Measurements from ENCODE around the gene EHF. TPM values are rescaled to one million over a fixed set of nuclear protein-coding genes. Genes with fewer than 3 reads are reported as not detected.

The EHF gene
- 14.7 TPM for polyA plus RNA-seq
- long read RNA-seq, donor 1: 0 reads
- long read RNA-seq, donor 2, partial matches to known transcripts: 0 of 1 reads
- long read RNA-seq, donor 2, other reads (novel, unspliced or antisense): 0 of 1 reads
- long read RNA-seq, donor 3: 0 reads
- long read RNA-seq, donor 4: 0 reads
- long read RNA-seq, donor 5, partial matches to known transcripts: 0 of 4 reads
- long read RNA-seq, donor 5, other reads (novel, unspliced or antisense): 0 of 4 reads
- long read RNA-seq, donor 6: 0 reads
- long read RNA-seq, donor 7, partial matches to known transcripts: 0 of 9 reads
- long read RNA-seq, donor 7, other reads (novel, unspliced or antisense): 0 of 9 reads
- long read RNA-seq, donor 8, partial matches to known transcripts: 5 of 7 reads
- long read RNA-seq, donor 8, other reads (novel, unspliced or antisense): 0 of 7 reads
- long read RNA-seq, donor 9: 0 reads
- long read RNA-seq, donor 10, partial matches to known transcripts: 0 of 1 reads
- long read RNA-seq, donor 10, other reads (novel, unspliced or antisense): 0 of 1 reads
- long read RNA-seq, donor 11: 0 reads

GRCh38 chr11:34620820-34621792 lies at the start of gene EHF:
Gene EHF, plus strand, starts transcription at chr11:34621093. Its CDS starts 21,538 bp downstream, at chr11:34642631.
- peak in 1 of 2 donors; percentile 70 for DNase-seq
- no peak within 1 kb of the TSS for H3K4me3 ChIP-seq (ENCODE audit: low read length)
- no peaks in the 10 kb centered on the region for H3K36me3 ChIP-seq (ENCODE audit: control insufficient read depth, insufficient read depth, low read length)
- H3K27ac ChIP-seq (ENCODE audit: low read length): no peak within 1 kb of the TSS
- no peaks in the 10 kb centered on the region for H3K9me3 ChIP-seq (ENCODE audit: control insufficient read depth, low read depth, low read length)
- peaks cover 11% of the 10 kb centered on the region for H3K4me1 ChIP-seq (ENCODE audit: control insufficient read depth, insufficient read depth, low read length)
- no peaks in the 10 kb centered on the region for H3K27me3 ChIP-seq (ENCODE audit: control insufficient read depth, insufficient read depth, low read length)
- 27% methylated on average over 2 of the region's 7 CpGs for whole genome bisulfite sequencing (ENCODE audit: insufficient coverage, low lambda C conversion rate)

- no peak overlapping the region for H3K4me3 ChIP-seq (ENCODE audit: low read length)
- no peaks in the 10 kb centered on the region for H3K36me3 ChIP-seq (ENCODE audit: control insufficient read depth, insufficient read depth, low read length)
- no peaks in the 10 kb centered on the region for H3K4me1 ChIP-seq (ENCODE audit: control insufficient read depth, insufficient read depth, low read length)
- DNase-seq: no peak
- H3K27ac ChIP-seq (ENCODE audit: low read length): no peak overlapping the region
- no peaks in the 10 kb centered on the region for H3K9me3 ChIP-seq (ENCODE audit: control insufficient read depth, low read depth, low read length)
- WGBS (ENCODE audit: insufficient coverage, low lambda C conversion rate): no CpG with 5 or more reads among the region's 7 CpGs
- H3K27me3 ChIP-seq (ENCODE audit: control insufficient read depth, insufficient read depth, low read length): peaks cover 2% of the 10 kb centered on the region
Observed at GRCh38 chr11:34573537-34573936, 47.4 kb upstream of the EHF start.

- H3K27me3 ChIP-seq (ENCODE audit: control insufficient read depth, insufficient read depth, low read length): peaks cover 2% of the 10 kb centered on the region
- WGBS (ENCODE audit: insufficient coverage, low lambda C conversion rate): 71% methylated on average over 1 of the region's 4 CpGs
- no peaks in the 10 kb centered on the region for H3K9me3 ChIP-seq (ENCODE audit: control insufficient read depth, low read depth, low read length)
- no peak overlapping the region for H3K4me3 ChIP-seq (ENCODE audit: low read length)
- H3K36me3 ChIP-seq (ENCODE audit: control insufficient read depth, insufficient read depth, low read length): no peaks in the 10 kb centered on the region
- no peak for DNase-seq
- no peaks in the 10 kb centered on the region for H3K4me1 ChIP-seq (ENCODE audit: control insufficient read depth, insufficient read depth, low read length)
- H3K27ac ChIP-seq (ENCODE audit: low read length): no peak overlapping the region
Observed at GRCh38 chr11:34575261-34575660, 45.6 kb upstream of the EHF start.

- no peaks in the 10 kb centered on the region for H3K36me3 ChIP-seq (ENCODE audit: control insufficient read depth, insufficient read depth, low read length)
- no peak for DNase-seq
- WGBS (ENCODE audit: insufficient coverage, low lambda C conversion rate): no CpG with 5 or more reads among the region's 2 CpGs
- no peaks in the 10 kb centered on the region for H3K4me1 ChIP-seq (ENCODE audit: control insufficient read depth, insufficient read depth, low read length)
- no peak overlapping the region for H3K27ac ChIP-seq (ENCODE audit: low read length)
- H3K27me3 ChIP-seq (ENCODE audit: control insufficient read depth, insufficient read depth, low read length): peaks cover 2% of the 10 kb centered on the region
- no peaks in the 10 kb centered on the region for H3K9me3 ChIP-seq (ENCODE audit: control insufficient read depth, low read depth, low read length)
- no peak overlapping the region for H3K4me3 ChIP-seq (ENCODE audit: low read length)
Observed at GRCh38 chr11:34575671-34576070, 45.2 kb upstream of the EHF start.

GRCh38 chr11:34576331-34576730 lies 44.6 kb upstream of the EHF start:
- Histone ChIP-seq H3K9me3 (ENCODE audit: control insufficient read depth, low read depth, low read length) (no peaks in the 10 kb centered on the region), H3K36me3 (ENCODE audit: control insufficient read depth, insufficient read depth, low read length) (no peaks in the 10 kb centered on the region), H3K27me3 (ENCODE audit: control insufficient read depth, insufficient read depth, low read length) (peaks cover 2% of the 10 kb centered on the region), H3K4me1 (ENCODE audit: control insufficient read depth, insufficient read depth, low read length) (no peaks in the 10 kb centered on the region), H3K27ac (ENCODE audit: low read length) (no peak overlapping the region), H3K4me3 (ENCODE audit: low read length) (no peak overlapping the region)
- WGBS (ENCODE audit: insufficient coverage, low lambda C conversion rate): 83% methylated on average over 3 of the region's 3 CpGs
- DNase-seq: no peak

GRCh38 chr11:34583818-34584217 lies 37.1 kb upstream of the EHF start:
- H3K27me3 ChIP-seq (ENCODE audit: control insufficient read depth, insufficient read depth, low read length): no peaks in the 10 kb centered on the region
- no peaks in the 10 kb centered on the region for H3K9me3 ChIP-seq (ENCODE audit: control insufficient read depth, low read depth, low read length)
- H3K36me3 ChIP-seq (ENCODE audit: control insufficient read depth, insufficient read depth, low read length): no peaks in the 10 kb centered on the region
- peaks cover 25% of the 10 kb centered on the region for H3K4me1 ChIP-seq (ENCODE audit: control insufficient read depth, insufficient read depth, low read length)
- peak in 1 of 2 donors; percentile 6 for DNase-seq
- no peak overlapping the region for H3K4me3 ChIP-seq (ENCODE audit: low read length)
- no CpG with 5 or more reads among the region's 4 CpGs for WGBS (ENCODE audit: insufficient coverage, low lambda C conversion rate)
- no peak overlapping the region for H3K27ac ChIP-seq (ENCODE audit: low read length)

GRCh38 chr11:34585304-34585734 lies 35.6 kb upstream of the EHF start:
- peak; percentile 33 to 40 for DNase-seq
- 80% methylated on average over 1 of the region's 2 CpGs for WGBS (ENCODE audit: insufficient coverage, low lambda C conversion rate)
- no peaks in the 10 kb centered on the region for H3K9me3 ChIP-seq (ENCODE audit: control insufficient read depth, low read depth, low read length)
- H3K36me3 ChIP-seq (ENCODE audit: control insufficient read depth, insufficient read depth, low read length): no peaks in the 10 kb centered on the region
- H3K27ac ChIP-seq (ENCODE audit: low read length): peak overlapping the region; percentile 82
- H3K27me3 ChIP-seq (ENCODE audit: control insufficient read depth, insufficient read depth, low read length): no peaks in the 10 kb centered on the region
- H3K4me3 ChIP-seq (ENCODE audit: low read length): no peak overlapping the region
- peaks cover 25% of the 10 kb centered on the region for H3K4me1 ChIP-seq (ENCODE audit: control insufficient read depth, insufficient read depth, low read length)

GRCh38 chr11:34585735-34586487 lies 35.0 kb upstream of the EHF start:
- peak; percentile 45 to 72 for DNase-seq
- H3K27ac ChIP-seq (ENCODE audit: low read length): peak overlapping the region; percentile 82
- no peaks in the 10 kb centered on the region for H3K27me3 ChIP-seq (ENCODE audit: control insufficient read depth, insufficient read depth, low read length)
- H3K4me3 ChIP-seq (ENCODE audit: low read length): no peak overlapping the region
- H3K4me1 ChIP-seq (ENCODE audit: control insufficient read depth, insufficient read depth, low read length): peaks cover 25% of the 10 kb centered on the region
- WGBS (ENCODE audit: insufficient coverage, low lambda C conversion rate): no CpG with 5 or more reads among the region's 4 CpGs
- no peaks in the 10 kb centered on the region for H3K9me3 ChIP-seq (ENCODE audit: control insufficient read depth, low read depth, low read length)
- H3K36me3 ChIP-seq (ENCODE audit: control insufficient read depth, insufficient read depth, low read length): no peaks in the 10 kb centered on the region

GRCh38 chr11:34586488-34587281 lies 34.2 kb upstream of the EHF start:
- Histone ChIP-seq H3K9me3 (ENCODE audit: control insufficient read depth, low read depth, low read length) (no peaks in the 10 kb centered on the region), H3K27ac (ENCODE audit: low read length) (no peak overlapping the region)

More at GRCh38 chr11:34586488-34587281, 34.2 kb upstream of the EHF start:
- Histone ChIP-seq H3K4me3 (ENCODE audit: low read length) (no peak overlapping the region), H3K36me3 (ENCODE audit: control insufficient read depth, insufficient read depth, low read length) (no peaks in the 10 kb centered on the region), H3K4me1 (ENCODE audit: control insufficient read depth, insufficient read depth, low read length) (peaks cover 25% of the 10 kb centered on the region), H3K27me3 (ENCODE audit: control insufficient read depth, insufficient read depth, low read length) (no peaks in the 10 kb centered on the region)
- no CpG with 5 or more reads among the region's 12 CpGs for WGBS (ENCODE audit: insufficient coverage, low lambda C conversion rate)
- no peak for DNase-seq
